HG03521 (cell line): Measurements from ENCODE around the gene HIGD1A.

Experiments used
- ATAC-seq: cut with Tn5 transposase; IDR thresholded peaks from one replicate; pipeline ENCODE4 v1.9.1; 2021; ENCODE audit warnings: mild to moderate bottlenecking, moderate library complexity; ENCODE audit not compliant: unreplicated experiment

HIGD1A gene

DNA sequence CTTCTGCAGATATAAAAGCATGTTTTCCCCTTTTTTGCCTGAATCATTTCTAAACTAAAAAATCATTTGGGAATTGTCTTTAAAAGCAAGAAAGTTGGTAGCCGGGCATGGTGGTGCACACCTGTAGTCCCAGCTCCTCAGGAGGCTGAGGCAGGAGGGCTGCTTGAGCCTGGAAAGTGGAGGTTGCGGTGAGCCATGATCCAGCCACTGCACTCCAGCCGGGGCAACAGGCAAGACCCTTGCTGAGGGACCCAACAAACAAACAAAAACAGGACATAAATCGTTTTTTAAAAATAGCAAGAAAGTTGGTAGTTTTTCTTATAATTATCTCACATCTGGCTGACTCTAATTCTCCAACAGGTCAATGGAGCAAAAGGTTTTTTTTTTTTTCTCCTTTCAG is 2.5 kb downstream of the HIGD1A start:
- ATAC-seq, result no peak

DNA sequence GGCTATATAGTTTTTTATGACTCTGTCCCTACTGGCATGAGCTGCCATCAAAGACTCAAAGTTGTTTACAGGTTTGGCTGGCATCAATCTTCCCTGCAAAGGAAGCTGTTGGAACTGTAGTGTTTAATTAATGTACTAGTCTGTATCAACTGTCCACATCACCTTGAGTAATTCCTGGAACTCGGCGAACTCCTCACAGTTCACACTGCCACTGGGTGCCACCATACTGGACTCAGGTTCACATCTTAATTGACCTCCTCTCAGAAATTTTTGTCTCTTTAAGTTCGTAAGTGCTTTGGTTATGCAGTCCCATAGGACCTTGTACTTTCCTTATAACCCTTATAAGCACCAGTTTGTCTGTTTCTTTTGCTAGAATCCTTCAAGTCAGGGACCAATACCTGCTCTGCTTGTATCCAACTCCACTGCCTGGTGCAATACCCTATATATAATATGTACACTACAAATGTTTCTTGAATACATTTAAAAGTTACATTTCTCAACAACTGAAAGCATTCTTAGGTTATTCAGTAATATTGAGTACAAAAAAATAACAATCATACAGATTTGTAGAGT is 3.2 kb downstream of the HIGD1A start:
- no peak for ATAC-seq

DNA sequence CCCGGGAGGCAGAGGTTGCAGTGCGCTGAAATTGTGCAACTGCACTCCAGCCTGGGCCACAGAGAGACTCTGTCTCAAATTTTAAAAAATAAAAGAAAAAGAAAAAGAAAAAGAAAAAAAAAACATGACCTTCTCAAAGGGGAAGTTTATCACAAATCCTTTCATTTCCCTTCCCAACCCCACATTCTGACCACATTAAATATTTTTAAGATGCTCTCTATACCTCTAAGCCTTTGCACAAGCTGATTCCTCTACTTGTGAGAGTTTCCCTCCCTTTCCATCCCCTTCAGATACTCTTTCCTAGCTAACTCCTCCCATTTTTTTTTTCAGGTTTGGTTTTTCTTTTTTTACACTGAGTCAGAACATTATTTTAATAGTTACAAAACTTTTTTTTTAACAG is 4.0 kb downstream of the HIGD1A start:
- ATAC-seq, result no peak

DNA sequence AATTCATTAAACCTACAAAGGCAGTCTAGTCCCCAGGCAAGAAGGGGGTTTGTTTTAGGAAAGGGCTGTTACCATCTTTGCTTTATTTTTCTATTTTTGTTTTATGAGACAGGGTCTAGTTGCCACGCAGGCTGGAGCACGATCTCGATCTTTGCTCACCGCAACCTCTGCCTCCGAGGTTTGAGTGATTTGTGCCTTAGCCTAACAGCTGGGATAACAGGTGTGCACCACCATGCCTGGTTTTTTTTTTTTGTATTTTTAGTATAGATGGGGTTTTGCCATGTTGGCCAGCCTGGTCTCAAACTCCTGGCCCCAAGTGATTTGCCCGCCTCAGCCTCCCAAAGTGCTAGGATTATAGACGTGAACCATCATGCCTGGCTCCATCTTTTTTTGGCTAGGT is 4.9 kb downstream of the HIGD1A start:
- ATAC-seq, result no peak

DNA sequence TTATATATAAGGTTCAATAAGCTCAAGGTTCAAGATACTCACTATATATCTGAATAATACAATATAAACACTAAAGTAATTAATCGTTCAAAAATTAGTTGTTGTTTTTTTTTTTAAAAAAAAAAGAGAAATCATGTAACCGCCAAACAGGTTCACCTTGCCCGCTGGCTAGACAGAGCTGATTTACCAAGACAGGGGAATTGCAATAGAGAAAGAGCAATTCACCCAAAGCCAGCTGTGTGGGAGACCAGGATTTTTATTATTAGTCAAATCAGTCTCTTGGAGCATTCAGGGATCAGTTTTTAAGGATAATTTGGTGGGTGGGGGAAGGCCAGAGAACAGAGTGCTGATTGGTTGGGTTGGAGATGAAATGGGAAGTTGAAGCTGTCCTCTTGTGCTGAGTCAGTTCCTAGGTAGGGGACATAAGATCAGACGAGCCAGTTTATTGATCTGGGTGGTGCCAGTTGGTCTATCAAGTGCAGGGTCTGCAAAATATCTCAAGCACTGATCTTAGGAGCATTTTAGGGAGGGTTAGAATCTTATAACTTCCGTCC is 7.9 kb downstream of the HIGD1A start:
- no peak for ATAC-seq

DNA sequence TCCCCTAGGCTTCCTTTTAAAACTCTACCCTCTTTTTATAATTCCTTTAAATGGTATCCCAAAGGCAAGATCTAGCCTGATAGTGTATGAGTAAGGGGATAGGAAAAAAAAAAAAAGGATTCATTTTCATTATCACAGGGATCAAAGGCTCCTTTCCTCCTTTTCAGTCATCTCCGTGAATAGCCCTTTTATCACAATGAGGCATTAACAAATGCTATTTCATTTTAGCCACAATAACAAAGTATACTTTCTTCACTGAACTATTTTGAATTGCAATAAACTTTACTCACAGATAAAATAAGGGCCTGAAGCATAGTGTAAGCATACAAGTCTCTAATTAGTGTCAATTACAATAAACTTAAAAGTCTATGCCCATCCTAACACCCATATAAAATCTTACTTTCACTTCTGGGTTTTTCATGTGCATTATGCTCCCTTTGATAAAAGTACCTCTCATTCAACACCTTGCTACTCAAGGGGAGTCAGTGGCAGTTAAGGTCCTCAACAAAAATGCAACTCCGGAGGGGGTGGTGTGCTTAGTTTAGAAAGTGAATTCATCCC is 8.6 kb downstream of the HIGD1A start:
- no peak for ATAC-seq

DNA sequence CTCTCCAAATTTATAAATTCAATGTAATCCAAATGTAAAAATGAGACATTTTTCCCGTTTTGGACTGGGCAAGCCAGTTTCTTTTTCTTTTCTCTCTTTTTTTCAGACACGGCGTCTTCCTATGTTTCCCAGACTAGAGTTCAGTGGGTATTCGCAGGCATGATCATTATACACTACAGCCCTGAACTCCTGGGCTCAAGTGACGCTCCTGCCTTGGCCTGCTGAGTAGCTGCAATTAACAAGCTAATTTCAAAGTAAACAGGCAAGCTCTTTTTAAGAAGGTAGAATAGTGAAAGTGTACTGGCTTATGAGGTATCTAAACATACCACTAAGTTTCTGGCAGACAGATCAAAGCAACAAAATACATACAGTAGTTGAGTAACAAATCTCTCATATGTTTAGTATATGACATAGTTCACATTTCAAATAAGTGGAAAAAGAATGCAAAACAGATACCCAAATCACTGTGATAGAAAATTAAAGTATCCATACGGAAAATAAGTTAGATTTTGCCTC is 13.5 kb downstream of the HIGD1A start:
- no peak for ATAC-seq

DNA sequence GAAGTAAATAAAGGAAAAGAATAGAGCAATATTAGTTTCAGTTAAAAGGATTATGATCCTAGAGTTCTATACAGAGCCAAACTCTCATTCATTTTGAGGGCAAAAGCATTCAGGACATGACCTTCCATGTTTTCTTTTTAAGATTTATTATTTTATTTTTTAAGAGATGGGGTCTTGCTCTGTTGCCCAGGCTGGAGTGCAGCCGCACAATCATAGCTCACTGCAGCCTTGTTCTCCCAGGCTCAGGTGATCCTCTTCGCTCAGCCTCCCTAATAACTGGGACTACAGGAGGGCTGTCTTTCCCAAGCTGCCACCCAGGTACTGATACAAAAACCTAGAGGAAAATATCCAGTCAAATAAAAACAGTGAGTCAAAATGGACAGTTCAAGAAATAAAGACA is 17.7 kb downstream of the HIGD1A start:
- no peak for ATAC-seq

DNA sequence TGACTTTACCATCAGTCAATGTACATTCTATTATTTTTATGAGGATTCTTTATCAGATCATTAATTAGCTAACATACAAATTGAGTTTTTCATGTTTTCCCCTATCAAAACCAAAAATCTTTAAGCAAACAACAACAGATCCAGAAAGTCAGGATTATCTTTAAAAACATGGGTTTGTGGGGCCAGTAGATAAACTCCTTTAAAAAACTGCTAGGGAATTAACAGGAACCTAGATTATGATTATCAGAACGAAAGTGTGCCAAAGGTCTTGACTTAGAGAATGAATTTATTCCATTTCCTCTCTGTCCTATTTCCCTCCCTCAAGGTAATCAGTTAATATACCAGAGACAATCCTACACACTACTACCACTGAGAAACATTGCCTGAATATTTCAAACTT is 18.1 kb downstream of the HIGD1A start:
- no peak for ATAC-seq

DNA sequence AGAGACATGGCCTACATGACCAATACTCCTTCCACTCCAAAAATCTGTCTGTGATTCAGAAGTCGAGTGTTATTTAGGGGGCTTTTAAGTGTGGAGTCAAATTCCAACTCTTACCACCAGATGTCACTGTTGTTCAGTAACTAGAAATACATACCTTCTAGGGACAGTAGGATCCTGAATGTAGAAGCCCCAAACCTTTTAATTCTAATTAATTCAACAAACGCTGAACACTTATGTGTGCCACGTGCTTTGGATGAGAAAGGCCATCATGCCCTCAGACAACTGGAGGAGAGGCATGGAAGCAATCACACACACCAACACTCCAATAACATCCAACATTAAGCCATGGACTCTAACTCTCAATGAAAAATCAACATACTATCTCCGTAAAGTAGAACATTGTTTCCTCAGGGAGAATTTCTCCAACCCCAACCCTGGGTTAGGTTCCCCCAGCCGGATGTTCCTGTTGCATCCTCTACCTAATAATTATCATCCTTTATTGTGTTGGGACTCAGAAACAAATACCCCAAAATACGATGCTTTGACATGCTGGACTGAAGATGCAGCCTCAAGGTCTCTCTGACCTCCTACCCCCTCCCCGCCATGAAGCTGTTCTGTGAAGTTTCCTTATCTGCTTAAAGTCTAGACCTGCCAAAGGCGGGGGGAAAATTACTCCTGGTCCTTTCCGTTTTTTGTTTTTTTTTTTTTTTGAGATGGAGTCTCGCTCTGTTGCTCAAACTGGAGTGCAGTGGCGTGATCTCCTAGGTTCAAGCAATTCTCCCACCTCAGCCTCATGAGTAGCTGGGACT is 23.2 kb downstream of the HIGD1A start:
- ATAC-seq, result no peak

DNA sequence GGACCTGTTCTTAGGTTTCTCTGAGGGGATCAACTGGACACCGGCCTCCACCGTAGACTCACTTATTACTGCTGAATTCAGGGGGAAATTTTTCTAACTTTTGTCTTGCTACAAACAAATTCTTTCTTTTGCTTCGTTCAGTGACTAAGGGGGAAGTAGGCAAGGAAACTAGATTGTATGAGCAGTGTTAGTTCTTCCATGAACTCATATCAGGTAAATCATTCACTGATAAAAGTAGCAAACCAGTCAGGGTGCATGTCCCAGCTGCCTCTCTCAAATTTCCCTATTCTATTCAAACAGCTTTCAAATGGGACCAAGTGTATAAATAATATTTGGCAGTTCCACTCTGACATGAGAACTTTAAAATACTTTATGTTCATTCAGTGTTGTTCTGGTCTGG is 23.9 kb downstream of the HIGD1A start:
- no peak for ATAC-seq

DNA sequence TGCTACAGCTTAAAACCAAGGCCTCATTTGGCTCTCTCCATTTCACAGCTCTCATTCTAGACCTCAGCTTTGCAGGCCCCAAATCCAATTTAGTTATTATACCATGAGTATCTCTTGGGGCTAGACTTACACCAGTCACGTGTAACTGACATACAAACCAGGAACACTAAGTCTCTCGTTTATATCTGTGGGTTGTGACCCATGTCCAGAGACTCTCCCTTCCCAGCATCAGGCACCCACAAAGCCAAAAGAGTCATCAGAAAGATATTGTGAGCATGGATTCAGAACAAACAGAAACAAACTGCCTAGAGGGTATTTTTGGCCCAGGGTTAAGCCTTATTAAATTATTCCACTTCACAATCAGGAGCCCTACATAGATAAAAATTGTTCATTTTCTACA is 25.6 kb downstream of the HIGD1A start:
- ATAC-seq, result no peak

DNA sequence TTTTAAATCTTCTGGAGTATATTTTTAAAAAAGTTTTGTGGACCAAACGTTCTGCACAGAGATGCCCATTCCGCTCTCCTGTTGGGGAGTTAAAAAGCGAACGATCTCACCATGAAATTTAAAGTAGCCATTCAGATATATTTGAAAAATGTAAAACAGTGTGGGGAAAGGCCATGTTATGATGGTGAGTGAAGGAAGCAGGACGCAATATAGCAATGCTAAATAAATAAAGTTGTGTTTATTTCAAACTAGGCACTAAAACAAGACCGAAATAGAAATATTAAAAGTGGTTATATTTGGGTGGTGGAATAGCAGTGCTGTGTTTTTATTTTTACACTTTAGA is 30.9 kb downstream of the HIGD1A start:
- peak; percentile 3 for ATAC-seq

DNA sequence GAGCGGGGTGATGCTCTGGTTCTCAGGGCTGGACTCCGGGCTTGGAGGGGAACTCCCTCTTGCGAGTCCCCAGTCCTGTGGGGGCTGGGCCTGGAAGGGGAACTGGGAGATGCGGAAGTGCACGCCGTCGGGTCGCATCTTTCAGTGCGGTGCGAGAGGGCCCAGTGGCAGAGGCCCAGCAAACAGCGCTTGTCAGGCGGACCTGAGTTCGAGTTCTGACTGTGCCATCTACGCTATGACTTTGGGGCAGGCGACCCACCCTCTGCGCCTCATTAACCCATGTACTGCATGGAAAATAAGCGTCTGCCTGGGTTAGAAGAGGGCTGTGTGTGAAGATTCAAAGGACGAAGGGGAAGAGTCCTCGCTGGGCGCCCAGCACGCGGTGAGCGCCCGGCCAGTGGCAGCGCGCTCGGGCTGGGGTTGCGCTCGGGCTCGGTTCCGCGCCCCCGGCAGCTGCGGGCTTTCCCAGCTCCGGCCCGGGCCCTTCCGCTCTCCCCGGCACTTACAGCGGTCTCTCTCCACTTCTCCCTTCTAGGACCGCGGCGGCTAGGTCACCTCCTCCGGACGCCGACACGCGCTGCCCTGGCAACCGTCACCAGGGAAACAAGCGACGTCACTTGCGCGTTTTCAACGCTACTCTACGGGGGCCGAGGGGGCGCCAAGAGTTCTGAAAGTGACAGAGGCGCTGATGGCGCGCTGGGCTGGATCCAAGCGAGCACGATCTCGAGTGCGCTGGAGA is 31.5 kb downstream of the HIGD1A start, which contains the start of gene CCDC13:
Gene CCDC13 (minus strand): TSS at position 584 of the 739 bp plus-strand sequence. CDS start 14,908 bp downstream, outside the sequence.
- peak; percentile 99 for ATAC-seq

DNA sequence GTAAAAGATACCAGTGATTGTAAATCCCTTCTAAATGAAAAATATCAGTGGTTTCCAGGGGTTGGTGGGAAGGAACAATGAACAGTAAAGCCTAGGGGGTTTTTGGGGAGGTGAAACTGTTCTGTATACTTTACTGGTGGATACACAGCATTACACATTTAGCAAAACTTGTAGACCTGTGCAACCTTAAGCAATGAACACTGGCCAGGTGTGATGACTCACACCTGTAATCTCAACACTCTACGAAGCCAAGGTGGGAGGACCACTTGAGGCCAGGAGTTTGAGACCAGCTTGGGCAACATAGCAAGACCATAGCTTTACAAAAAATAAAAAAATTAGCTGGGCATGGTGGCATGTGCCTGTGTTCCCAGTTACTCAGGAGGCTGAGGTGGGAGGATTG is 33.0 kb downstream of the HIGD1A start:
- ATAC-seq, result no peak

DNA sequence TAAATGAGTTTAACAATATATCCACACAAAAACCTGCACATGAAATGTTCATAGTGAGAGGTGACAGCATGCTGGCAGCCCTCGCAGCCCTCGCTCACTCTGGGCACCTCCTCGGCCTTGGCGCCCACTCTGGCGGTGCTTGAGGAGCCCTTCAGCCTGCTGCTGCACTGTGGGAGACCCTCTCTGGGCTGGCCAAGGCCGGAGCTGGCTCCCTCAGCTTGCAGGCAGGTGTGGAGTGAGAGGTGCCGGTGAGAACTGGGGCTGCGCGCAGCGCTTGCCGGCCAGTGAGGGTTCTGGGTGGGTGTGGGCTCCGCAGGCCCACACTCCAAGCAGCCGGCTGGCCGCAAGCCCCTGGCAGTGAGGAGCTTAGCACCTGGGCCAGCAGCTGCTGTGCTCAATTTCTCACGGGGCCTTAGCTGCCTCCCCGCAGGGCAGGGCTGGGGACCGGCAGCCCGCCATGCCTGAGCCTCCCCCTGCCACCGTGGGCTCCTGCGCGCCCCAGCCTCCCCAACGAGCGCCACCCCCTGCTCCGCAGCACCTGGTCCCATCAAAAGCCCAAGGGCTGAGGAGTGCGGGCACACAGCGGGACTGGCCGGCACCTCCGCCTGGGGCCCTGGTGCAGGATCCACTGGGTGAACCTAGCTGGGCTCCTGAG is 34.7 kb downstream of the HIGD1A start:
- ATAC-seq, result no peak

DNA sequence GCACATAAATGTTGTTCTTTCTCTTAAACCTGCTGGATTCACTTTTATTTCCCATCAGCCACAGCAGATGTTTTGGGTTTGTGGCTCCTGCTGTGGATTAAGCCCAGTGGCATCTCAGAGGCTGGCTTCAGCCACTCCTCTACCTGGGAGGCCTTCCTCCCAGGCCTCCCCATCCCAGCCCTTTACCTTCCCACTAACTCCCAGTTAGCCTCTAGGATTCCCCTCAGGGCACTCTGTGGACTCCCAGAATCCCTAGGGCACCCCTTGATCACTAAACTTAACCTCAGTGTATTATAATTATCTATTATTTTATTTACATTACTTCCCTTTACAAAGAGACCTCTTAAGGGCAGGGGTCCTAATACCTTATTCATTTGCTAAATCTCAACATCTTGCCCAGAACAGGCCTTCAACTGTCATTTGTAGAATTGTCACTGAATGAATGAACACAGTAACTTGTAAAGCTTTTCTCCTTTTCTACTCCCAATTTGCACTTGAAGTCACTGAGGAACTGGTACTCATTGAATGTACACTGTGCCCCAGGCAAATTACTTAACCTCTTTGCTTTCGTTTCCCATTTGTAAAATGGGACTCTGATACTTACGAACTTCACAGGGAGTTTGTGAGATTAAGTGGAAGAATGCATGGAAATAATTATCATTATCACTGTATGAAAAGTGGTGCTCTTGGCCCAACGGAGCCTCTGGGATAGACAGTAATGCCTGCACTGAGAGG is 39.6 kb downstream of the HIGD1A start:
- ATAC-seq, result no peak

DNA sequence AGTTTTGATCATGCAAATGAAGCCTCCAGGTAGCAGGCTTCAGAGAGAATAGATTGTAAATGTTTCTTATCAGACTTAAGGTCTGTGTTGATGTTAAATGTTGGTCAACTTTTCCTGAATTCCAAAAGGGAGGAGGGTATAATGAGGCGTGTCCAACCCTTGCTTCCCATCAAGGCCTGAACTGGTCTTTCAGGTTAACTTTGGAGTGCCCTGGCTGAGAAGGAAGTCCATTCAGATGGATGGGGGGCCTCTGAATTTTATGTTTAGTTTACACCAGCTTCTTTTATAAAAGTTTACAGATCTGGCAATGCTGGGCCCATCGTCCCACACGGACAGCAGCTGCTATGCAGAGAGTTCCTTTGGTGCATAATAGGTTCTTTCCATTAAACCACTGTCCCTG is 40.2 kb downstream of the HIGD1A start:
- no peak for ATAC-seq

DNA sequence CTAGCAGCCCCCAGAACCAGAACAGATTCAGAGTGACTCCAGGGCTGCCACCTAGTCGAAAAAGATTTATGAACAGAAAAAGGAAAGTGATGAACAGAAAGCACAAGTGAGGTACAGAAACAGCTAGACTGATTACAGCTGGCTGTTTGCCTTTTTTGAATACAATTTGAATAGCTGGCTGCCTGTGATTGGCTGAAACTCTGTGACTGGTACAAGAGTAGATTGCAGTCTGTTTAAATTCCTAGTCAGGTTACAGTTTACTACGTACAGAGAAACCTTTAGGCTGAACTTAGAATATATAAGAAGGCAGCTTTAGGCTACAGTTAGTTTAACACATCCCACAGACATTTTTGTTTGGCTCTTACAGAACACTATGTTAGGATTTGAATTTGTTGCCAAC is 41.3 kb downstream of the HIGD1A start:
- ATAC-seq, result no peak
